GM23248 (cell line): ENCODE data around the gene COMMD4.

ENCODE experiments used
- EZH2 ChIP-seq: fragments of 200-600 bp; sonication (generic); IDR thresholded peaks from 2 replicates; pipeline ENCODE4 v1.6.1; 2018; ENCODE audit warnings: antibody characterized with exemption, mild to moderate bottlenecking; ENCODE audit not compliant: insufficient read depth, poor library complexity, severe bottlenecking
- EZH2phosphoT487 ChIP-seq: fragments of 200-600 bp; sonication (generic); IDR thresholded peaks from 2 replicates; pipeline ENCODE4 v1.6.1; 2018; ENCODE audit warnings: antibody characterized with exemption, moderate library complexity, mild to moderate bottlenecking, low read depth; ENCODE audit not compliant: insufficient read depth

DNA sequence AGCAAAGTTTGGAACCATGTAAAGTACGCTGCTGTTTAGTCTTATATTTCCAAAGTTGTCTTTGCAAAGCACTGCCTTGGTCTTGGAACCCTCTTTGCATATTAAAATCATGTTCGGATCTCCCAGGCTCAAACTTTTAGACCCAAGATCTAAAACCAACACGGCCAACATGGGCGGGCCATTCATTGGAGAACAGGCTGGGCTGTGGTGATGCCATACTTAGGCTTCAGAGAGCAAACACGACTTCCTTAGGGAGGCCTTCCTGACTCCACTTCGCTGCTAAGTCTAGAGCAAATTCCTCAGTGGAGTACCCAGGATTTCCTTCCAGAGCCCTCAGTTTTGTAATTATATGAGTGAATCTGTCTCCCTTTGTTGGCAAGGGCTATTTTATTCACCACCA, 29.0 kb downstream of the COMMD4 start:
- TF ChIP-seq EZH2 (no peak), EZH2phosphoT487 (no peak)
